HepG2 (cell line): ENCODE measurements around the gene TPRG1L.

Experiments used
- ATF7 ChIP-seq, 2 experiments: fragments of 450-650 bp in 1 of 2; sonication (generic) in 1 of 2; formaldehyde crosslinking in 1 of 2; IDR thresholded peaks; 2 replicates each; pipeline versions ENCODE4 v1.4.0 to v1.6.1; 2016 to 2020; ENCODE audit warnings: antibody characterized with exemption in 1 of 2, mild to moderate bottlenecking in 1 of 2, missing genetic modification reagents in 1 of 2
- GABPA ChIP-seq, 2 experiments: IDR thresholded peaks; 2 replicates each; pipeline ENCODE4 v1.6.1; 2011 to 2016; ENCODE audit warnings: low read depth in 2 of 2, low read length in 1 of 2, missing biosample characterization in 1 of 2, missing genetic modification characterization in 1 of 2
- KAT7 ChIP-seq: IDR thresholded peaks from 2 replicates; pipeline ENCODE4 v1.6.1; 2018; ENCODE audit warnings: borderline replicate concordance, missing compliant biosample characterization
- ZNF234 ChIP-seq: sonication (generic); formaldehyde crosslinking; conservative IDR thresholded peaks from 2 replicates; pipeline ENCODE4 v1.5.1; 2020; ENCODE audit warnings: mild to moderate bottlenecking, missing genetic modification reagents
- ZNF780A ChIP-seq: sonication (generic); formaldehyde crosslinking; IDR thresholded peaks from 2 replicates; pipeline ENCODE4 v1.8.0; 2022; ENCODE audit warnings: mild to moderate bottlenecking, missing genetic modification reagents, moderate library complexity
- TF ChIP-seq, protein P1 (sequence below): sonication (generic); formaldehyde crosslinking; IDR thresholded peaks from 2 replicates; pipeline ENCODE4 v1.4.0; 2020; ENCODE audit warnings: missing genetic modification reagents
- TF ChIP-seq, protein P2 (sequence below): sonication (generic); formaldehyde crosslinking; IDR thresholded peaks from 2 replicates; pipeline ENCODE4 v1.5.1; 2020; ENCODE audit warnings: missing genetic modification reagents, mild to moderate bottlenecking, borderline replicate concordance
- TF ChIP-seq, protein P3 (sequence below): sonication (generic); formaldehyde crosslinking; IDR thresholded peaks from 2 replicates; pipeline ENCODE4 v1.5.0; 2020; ENCODE audit warnings: mild to moderate bottlenecking, missing genetic modification reagents

DNA sequence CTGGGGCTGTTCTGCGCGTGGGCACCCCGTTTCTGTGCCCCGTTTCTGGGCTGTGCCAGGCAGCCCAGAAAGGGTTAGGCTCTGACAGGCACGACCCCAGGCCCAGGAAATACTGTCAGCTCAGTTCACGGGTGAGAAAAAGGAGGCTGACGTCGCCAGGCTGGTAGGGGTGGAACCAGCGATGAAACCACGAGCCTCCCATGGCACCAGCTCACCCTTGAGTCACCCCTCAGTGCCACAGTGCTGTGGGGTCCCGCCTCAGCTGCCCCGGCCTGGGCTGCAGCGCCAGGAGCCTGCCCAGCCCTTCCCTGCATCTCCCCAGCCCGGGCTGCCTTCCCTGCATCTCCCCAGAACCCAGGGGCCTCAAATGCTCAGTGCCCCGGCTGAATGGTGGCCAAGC, 25.0 kb upstream of the TPRG1L start:
- TF ChIP-seq, protein P1, sequence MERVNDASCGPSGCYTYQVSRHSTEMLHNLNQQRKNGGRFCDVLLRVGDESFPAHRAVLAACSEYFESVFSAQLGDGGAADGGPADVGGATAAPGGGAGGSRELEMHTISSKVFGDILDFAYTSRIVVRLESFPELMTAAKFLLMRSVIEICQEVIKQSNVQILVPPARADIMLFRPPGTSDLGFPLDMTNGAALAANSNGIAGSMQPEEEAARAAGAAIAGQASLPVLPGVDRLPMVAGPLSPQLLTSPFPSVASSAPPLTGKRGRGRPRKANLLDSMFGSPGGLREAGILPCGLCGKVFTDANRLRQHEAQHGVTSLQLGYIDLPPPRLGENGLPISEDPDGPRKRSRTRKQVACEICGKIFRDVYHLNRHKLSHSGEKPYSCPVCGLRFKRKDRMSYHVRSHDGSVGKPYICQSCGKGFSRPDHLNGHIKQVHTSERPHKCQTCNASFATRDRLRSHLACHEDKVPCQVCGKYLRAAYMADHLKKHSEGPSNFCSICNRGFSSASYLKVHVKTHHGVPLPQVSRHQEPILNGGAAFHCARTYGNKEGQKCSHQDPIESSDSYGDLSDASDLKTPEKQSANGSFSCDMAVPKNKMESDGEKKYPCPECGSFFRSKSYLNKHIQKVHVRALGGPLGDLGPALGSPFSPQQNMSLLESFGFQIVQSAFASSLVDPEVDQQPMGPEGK (CRISPR knock-in tag): no peak
- TF ChIP-seq ZNF780A (CRISPR knock-in tag): no peak
- TF ChIP-seq GABPA (IDR thresholded peaks at IDR 0.05; ENCODE audit: low read depth, low read length): no peak
- no peak for TF ChIP-seq GABPA (CRISPR knock-in tag; IDR thresholded peaks at IDR 0.05; ENCODE audit: low read depth)
- no peak for TF ChIP-seq KAT7 (CRISPR knock-in tag)
- TF ChIP-seq, protein P2, sequence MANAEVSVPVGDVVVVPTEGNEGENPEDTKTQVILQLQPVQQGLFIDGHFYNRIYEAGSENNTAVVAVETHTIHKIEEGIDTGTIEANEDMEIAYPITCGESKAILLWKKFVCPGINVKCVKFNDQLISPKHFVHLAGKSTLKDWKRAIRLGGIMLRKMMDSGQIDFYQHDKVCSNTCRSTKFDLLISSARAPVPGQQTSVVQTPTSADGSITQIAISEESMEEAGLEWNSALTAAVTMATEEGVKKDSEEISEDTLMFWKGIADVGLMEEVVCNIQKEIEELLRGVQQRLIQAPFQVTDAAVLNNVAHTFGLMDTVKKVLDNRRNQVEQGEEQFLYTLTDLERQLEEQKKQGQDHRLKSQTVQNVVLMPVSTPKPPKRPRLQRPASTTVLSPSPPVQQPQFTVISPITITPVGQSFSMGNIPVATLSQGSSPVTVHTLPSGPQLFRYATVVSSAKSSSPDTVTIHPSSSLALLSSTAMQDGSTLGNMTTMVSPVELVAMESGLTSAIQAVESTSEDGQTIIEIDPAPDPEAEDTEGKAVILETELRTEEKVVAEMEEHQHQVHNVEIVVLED (CRISPR knock-in tag): no peak
- TF ChIP-seq ATF7 (IDR thresholded peaks at IDR 0.05): no peak
- TF ChIP-seq ATF7 (CRISPR knock-in tag; IDR thresholded peaks at IDR 0.05): no peak
- TF ChIP-seq, protein P3, sequence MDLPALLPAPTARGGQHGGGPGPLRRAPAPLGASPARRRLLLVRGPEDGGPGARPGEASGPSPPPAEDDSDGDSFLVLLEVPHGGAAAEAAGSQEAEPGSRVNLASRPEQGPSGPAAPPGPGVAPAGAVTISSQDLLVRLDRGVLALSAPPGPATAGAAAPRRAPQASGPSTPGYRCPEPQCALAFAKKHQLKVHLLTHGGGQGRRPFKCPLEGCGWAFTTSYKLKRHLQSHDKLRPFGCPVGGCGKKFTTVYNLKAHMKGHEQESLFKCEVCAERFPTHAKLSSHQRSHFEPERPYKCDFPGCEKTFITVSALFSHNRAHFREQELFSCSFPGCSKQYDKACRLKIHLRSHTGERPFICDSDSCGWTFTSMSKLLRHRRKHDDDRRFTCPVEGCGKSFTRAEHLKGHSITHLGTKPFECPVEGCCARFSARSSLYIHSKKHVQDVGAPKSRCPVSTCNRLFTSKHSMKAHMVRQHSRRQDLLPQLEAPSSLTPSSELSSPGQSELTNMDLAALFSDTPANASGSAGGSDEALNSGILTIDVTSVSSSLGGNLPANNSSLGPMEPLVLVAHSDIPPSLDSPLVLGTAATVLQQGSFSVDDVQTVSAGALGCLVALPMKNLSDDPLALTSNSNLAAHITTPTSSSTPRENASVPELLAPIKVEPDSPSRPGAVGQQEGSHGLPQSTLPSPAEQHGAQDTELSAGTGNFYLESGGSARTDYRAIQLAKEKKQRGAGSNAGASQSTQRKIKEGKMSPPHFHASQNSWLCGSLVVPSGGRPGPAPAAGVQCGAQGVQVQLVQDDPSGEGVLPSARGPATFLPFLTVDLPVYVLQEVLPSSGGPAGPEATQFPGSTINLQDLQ: no peak
- no peak for TF ChIP-seq ZNF234 (CRISPR knock-in tag)
